ENCODE data around the gene COIL.
"Not testable (repeated sequence)": the region's sequence is repeated elsewhere in the genome, so short reads cannot be mapped to it uniquely, and the experiment has no call there.

Gene COIL

DNA sequence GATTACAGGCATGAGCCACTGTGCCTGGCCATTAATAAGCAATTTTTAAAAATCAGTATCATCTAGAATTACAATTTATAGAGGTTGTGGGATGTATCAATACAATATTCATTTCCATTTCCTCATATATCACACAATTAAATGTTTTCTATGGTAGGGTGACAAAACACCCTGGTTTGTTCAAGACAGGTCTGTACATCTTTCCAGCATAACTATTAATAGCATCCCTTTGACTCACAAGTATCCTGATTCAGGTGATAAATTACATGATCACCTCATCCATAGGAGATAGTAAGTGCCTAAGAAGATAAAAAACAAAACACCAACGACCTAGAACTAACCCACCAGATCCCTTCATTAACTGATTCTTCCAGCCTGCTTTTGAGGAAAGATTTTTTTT, 13.1 kb downstream of the COIL start:
- no peak for DNase-seq (ENCODE audit: extremely low read depth, low read depth)
- no peak overlapping the region for H3K4me3 ChIP-seq (replicated peaks; ENCODE audit: low read depth, low read length)
- TF ChIP-seq, protein P1, sequence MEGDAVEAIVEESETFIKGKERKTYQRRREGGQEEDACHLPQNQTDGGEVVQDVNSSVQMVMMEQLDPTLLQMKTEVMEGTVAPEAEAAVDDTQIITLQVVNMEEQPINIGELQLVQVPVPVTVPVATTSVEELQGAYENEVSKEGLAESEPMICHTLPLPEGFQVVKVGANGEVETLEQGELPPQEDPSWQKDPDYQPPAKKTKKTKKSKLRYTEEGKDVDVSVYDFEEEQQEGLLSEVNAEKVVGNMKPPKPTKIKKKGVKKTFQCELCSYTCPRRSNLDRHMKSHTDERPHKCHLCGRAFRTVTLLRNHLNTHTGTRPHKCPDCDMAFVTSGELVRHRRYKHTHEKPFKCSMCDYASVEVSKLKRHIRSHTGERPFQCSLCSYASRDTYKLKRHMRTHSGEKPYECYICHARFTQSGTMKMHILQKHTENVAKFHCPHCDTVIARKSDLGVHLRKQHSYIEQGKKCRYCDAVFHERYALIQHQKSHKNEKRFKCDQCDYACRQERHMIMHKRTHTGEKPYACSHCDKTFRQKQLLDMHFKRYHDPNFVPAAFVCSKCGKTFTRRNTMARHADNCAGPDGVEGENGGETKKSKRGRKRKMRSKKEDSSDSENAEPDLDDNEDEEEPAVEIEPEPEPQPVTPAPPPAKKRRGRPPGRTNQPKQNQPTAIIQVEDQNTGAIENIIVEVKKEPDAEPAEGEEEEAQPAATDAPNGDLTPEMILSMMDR (IDR thresholded peaks at IDR 0.05; ENCODE audit: low read depth, low read length, missing control alignments), result no peak

DNA sequence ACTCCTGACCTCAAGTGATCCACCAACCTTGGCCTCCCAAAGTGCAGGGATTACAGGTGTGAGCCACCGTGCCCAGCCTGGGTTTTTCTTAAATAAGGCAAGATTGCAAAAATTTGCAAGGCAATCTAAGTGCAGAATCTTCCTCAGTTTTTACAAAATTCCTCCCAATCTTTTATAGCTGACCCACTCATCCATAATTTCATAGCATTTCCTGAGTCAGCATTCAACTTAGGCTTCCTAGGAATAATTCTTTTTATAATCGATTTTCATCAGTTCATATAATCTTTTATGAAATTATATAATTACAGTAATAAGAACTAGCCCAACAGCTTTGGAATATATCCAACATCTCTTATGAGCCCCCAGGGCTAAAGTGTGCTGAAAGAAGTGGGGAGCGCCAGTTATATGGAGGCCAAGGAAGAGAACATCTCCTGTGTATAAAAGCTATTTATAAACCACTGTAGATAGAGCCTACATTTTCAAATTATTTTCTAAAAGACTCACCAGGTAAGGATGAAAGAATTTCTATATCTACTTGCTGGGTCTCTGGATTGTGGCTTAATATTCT, 14.8 kb downstream of the COIL start:
- TF ChIP-seq, protein P1 (IDR thresholded peaks at IDR 0.05; ENCODE audit: low read depth, low read length, missing control alignments), result no peak
- H3K4me3 ChIP-seq (replicated peaks; ENCODE audit: low read depth, low read length), result no peak overlapping the region
- no peak for DNase-seq (ENCODE audit: extremely low read depth, low read depth)

DNA sequence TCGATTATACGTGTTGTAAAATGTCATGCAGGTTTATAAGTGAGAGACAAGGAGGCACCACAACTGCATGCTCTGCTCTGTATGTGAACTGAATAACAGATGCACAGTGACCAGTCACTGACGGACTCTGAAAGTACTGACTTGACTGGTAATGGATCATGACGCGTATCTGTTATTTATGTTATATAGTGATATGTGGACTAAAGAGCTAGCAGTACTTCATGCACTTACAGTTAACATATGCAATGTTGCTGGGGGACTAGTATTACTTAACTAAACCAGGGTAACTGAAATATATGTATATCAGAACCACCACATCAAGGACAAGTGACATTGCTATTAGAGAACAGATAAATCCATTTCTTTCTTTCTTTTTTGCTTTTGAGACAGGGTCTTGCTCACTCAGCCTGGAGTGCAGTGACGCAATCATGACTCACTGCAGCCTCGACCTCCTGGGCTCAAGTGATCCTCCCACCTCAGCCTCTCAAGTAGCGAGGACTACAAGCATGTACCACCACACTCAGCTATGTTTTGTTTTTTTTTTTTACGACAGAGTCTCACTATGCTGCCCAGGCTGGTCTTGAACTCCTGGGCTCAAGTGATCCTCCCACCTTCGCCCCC, 17.2 kb downstream of the COIL start:
- TF ChIP-seq, protein P1 (IDR thresholded peaks at IDR 0.05; ENCODE audit: low read depth, low read length, missing control alignments), result no peak
- DNase-seq (ENCODE audit: extremely low read depth, low read depth), result no peak
- no peak overlapping the region for H3K4me3 ChIP-seq (replicated peaks; ENCODE audit: low read depth, low read length)

DNA sequence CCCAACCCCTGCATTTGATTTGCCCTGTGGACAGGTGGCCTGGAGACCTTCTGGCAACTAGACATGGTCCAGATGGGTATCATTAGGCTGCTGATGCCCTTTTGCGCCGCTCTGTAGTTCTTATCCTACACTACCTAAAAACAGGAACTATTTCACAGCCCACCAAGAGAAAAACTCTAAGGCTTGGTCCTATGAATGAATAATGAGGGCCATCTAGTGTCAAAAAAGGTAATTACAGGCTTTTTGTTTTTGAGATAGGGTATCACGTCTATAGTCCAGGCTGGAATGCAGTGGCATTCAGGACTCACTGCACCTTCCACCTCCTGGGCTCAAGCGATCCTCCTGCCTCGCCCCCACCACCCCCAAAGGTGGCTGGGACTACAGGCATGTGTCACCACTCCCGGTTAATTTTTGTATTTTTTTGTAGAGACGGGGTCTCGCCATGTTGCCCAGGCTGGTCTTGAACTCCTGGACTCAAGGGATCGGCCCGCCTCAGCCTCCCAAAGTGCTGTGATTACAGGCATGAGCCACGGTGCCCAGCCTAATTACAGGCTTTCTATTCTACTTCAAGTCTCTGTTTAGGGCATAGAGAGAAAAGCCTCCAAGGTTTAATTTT, 20.9 kb downstream of the COIL start:
- DNase-seq (ENCODE audit: extremely low read depth, low read depth), result peak; percentile 52
- TF ChIP-seq, protein P1 (IDR thresholded peaks at IDR 0.05; ENCODE audit: low read depth, low read length, missing control alignments), result peak; percentile 50

DNA sequence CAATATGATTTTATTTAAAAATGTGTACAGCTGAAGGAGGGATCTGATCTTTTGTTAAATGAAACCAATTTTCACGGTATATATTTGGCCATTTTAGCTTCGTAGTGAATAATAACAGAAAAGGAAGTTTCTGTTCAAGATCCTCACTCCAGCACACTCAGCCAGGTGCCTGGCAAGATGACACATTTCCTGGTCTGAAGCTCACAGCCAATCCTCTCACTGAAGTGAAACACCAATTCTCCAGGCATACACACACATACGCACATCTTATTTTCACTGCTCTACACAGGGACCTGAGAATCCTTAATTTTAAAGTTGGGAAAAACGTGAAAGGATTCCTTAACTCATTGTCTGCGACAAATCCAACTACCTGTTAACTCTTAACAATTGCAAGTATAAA, 22.6 kb downstream of the COIL start:
- DNase-seq (ENCODE audit: extremely low read depth, low read depth); H3K4me3 ChIP-seq (replicated peaks; ENCODE audit: low read depth, low read length): not testable (repeated sequence)

More for the DNA sequence above, 20.9 kb downstream of the COIL start:
- H3K4me3 ChIP-seq (replicated peaks; ENCODE audit: low read depth, low read length), result no peak overlapping the region

DNA sequence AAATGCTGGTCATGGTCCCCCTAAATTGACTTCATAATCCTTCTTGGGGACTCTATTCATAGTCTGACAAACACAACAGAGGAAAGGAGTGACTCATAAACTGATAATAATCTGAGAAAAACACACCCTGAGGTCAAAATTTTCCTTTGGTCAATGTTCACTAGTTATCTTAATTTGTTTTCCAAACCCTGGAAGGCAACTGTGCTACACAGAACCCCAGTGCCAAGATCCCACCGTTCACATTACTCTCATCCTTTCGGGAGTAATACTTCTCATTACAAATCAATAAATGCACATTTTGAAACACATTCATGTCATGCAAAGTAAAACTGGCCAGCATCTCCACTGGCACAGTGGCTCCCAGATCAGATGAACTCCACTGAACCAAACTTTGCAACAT, 23.2 kb downstream of the COIL start:
- TF ChIP-seq, protein P1 (IDR thresholded peaks at IDR 0.05; ENCODE audit: low read depth, low read length, missing control alignments), result no peak
- no peak for DNase-seq (ENCODE audit: extremely low read depth, low read depth)
- no peak overlapping the region for H3K4me3 ChIP-seq (replicated peaks; ENCODE audit: low read depth, low read length)

DNA sequence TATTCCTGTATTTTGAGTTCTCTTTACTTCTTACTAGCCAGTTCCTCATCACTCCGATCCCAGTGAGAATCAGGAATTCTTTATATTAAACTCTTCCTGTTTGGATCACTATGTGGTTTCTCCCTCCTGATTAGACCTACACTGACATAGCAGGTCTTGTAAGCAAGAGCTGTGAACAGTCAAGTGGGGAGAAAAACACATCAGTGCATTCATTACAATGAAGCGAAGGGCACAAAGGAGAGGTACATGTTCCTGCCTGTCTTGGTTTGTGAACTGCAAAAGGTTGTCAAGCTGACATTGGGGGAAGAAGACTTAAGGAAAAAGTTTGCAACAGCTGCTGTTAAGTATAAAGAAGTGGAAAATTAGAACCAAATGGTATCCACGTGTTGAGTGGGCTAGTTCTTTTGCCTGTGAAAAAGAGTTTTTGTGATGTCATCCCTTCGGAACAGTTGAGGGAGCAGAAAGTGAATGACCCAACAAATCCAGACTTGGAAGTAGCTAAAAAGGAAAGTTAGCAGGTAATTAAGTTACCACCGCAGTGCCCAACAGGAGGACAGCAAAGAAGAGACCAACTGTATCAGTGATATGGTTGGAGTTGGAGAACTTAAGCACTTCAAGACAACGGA, 24.0 kb downstream of the COIL start:
- no peak overlapping the region for H3K4me3 ChIP-seq (replicated peaks; ENCODE audit: low read depth, low read length)
- no peak for DNase-seq (ENCODE audit: extremely low read depth, low read depth)
- TF ChIP-seq, protein P1 (IDR thresholded peaks at IDR 0.05; ENCODE audit: low read depth, low read length, missing control alignments), result no peak

Data from HFF-Myc (cell line).